GM12878 (cell line): ENCODE results near the gene LEF1. TPM values are rescaled to one million over a fixed set of nuclear protein-coding genes. Genes with fewer than 3 reads are reported as not detected.

Source experiments
- ATAC-seq: fragments of 200-7000 bp; cut with Tn5 transposase; 3 replicates; pipeline ENCODE4 v1.9.1; 2020; ENCODE audit warnings: mild to moderate bottlenecking, moderate library complexity
- BruUV-seq: library from RNA; stranded (reverse); fragments of 400-500 nt; replicated peaks from 2 replicates; lab custom pipeline; 2021; lab: Mats Ljungman, UMichigan
- CTCF ChIA-PET: fragments of 300-600 bp; sonication (Branson Sonifier 250); formaldehyde crosslinking; extraction: SDS; loops from one replicate; lab custom pipeline; 2021; ENCODE audit warnings: inconsistent platforms; lab: Yijun Ruan, JAX
- POLR2A ChIA-PET: fragments of 350-600 bp; formaldehyde crosslinking; extraction: SDS; loops from one replicate; lab custom pipeline; 2021; ENCODE audit warnings: inconsistent platforms; lab: Charles Lee
- RAD21 ChIA-PET: fragments of 300-600 bp; sonication (Branson Sonifier 250); formaldehyde crosslinking; loops from one replicate; lab custom pipeline; 2023; ENCODE audit warnings: antibody characterized with exemption; ENCODE audit not compliant: unreplicated experiment; lab: Charles Lee
- SMC1A ChIA-PET: fragments of 300-600 bp; sonication (Branson Sonifier 250); formaldehyde crosslinking; loops from one replicate; lab custom pipeline; 2023; ENCODE audit not compliant: unreplicated experiment, uncharacterized antibody; lab: Charles Lee
- DNase-seq: peaks from one replicate; pipeline ENCODE4 v3.0.0-alpha.2; 2011; ENCODE audit warnings: low read depth, low spot score
- FAIRE-seq: peaks from 3 replicates; lab custom pipeline; 2011; peaks lifted over from hg19 to GRCh38; lab: Jason Lieb, UNC
- H2AFZ ChIP-seq: 2 replicates; pipeline ENCODE4 v1.6.0; 2011; ENCODE audit warnings: low read depth, low read length, control low read depth; ENCODE audit not compliant: control insufficient read depth
- H3K27ac ChIP-seq: 2 replicates; pipeline ENCODE4 v1.5.1; 2011; ENCODE audit warnings: control low read depth; ENCODE audit not compliant: control insufficient read depth, insufficient read depth
- H3K27me3 ChIP-seq, 2 experiments: replicated peaks in 1 of 2; 2 replicates each; pipeline versions ENCODE4 v1.6.0 to v1.6.1; 2011; ENCODE audit warnings: low read length in 1 of 2; ENCODE audit not compliant: control insufficient read depth in 2 of 2, insufficient read depth in 2 of 2
- H3K36me3 ChIP-seq, 2 experiments: 2 replicates each; pipeline ENCODE4 v1.5.1; 2011; ENCODE audit warnings: low read length in 1 of 2; ENCODE audit not compliant: control insufficient read depth in 2 of 2, insufficient read depth in 2 of 2
- H3K4me1 ChIP-seq: 2 replicates; pipeline ENCODE4 v1.6.1; 2011; ENCODE audit warnings: mild to moderate bottlenecking, low read length, moderate library complexity, mixed read lengths; ENCODE audit not compliant: control insufficient read depth, insufficient read depth
- H3K4me2 ChIP-seq: 2 replicates; pipeline ENCODE4 v1.6.0; 2011; ENCODE audit warnings: control low read depth; ENCODE audit not compliant: control insufficient read depth, insufficient read depth
- H3K4me3 ChIP-seq: fragments of 200-600 bp; sonication (generic); 2 replicates; pipeline ENCODE4 v1.5.1; 2016
- H3K79me2 ChIP-seq: 2 replicates; pipeline ENCODE4 v1.6.0; 2011; ENCODE audit warnings: low read length; ENCODE audit not compliant: control insufficient read depth, insufficient read depth
- H3K9ac ChIP-seq: 2 replicates; pipeline ENCODE4 v1.8.0; 2011; ENCODE audit warnings: low read length, control low read depth, mixed read lengths; ENCODE audit not compliant: control insufficient read depth, insufficient read depth
- H3K9me3 ChIP-seq: replicated peaks from 3 replicates; pipeline ENCODE4 v1.5.1; 2011; ENCODE audit warnings: mild to moderate bottlenecking, low read length; ENCODE audit not compliant: control insufficient read depth, insufficient read depth
- H4K20me1 ChIP-seq: 2 replicates; pipeline ENCODE4 v1.6.0; 2011; ENCODE audit not compliant: control insufficient read depth, insufficient read depth
- EP300 ChIP-seq, 2 experiments: fragments of 150-350 bp in 1 of 2; IDR thresholded peaks; 2 replicates each; pipeline ENCODE4 v1.6.1; 2011 to 2012; ENCODE audit warnings: low read depth in 2 of 2, low read length in 2 of 2, borderline replicate concordance in 1 of 2, improper control_type of control experiment in 1 of 2, inconsistent platforms in 1 of 2; ENCODE audit not compliant: control insufficient read depth in 1 of 2
- JUNB ChIP-seq: IDR thresholded peaks from 2 replicates; pipeline ENCODE4 v1.6.1; 2016; ENCODE audit warnings: antibody characterized with exemption, mild to moderate bottlenecking
- MEF2A ChIP-seq: IDR thresholded peaks from 2 replicates; pipeline ENCODE4 v1.6.1; 2011; ENCODE audit warnings: low read depth, mild to moderate bottlenecking, low read length, moderate library complexity; ENCODE audit not compliant: insufficient read depth
- MTA2 ChIP-seq: fragments of 450-650 bp; IDR thresholded peaks from 2 replicates; pipeline ENCODE4 v1.6.1; 2016; ENCODE audit warnings: low read depth, mild to moderate bottlenecking, moderate library complexity
- MYB ChIP-seq: fragments of 150-350 bp; IDR thresholded peaks from 2 replicates; pipeline ENCODE4 v1.6.1; 2014; ENCODE audit warnings: mild to moderate bottlenecking, low read depth, low read length, borderline replicate concordance
- NFIC ChIP-seq: IDR thresholded peaks from 2 replicates; pipeline ENCODE4 v1.6.1; 2012; ENCODE audit warnings: low read depth, mild to moderate bottlenecking, inconsistent platforms, low read length, moderate library complexity
- POU2F2 ChIP-seq: IDR thresholded peaks from 3 replicates; pipeline ENCODE4 v1.6.1; 2011; ENCODE audit warnings: low read depth, mild to moderate bottlenecking, low read length, borderline replicate concordance
- RUNX3 ChIP-seq: IDR thresholded peaks from 2 replicates; pipeline ENCODE4 v1.6.1; 2012; ENCODE audit warnings: low read length, inconsistent platforms
- WGBS: methylation state at CpG from one replicate; pipeline ENCODE4 v1.1.6; 2016; ENCODE audit warnings: low lambda C conversion rate; ENCODE audit not compliant: insufficient replicate concordance, insufficient coverage; ENCODE audit errors: missing lambda C conversion rate; 5-methylcytosine and 5-hydroxymethylcytosine counted together
- in situ Hi-C: fragments of 300-500 bp; cut with MboI; formaldehyde crosslinking; loops from 9 replicates; pipeline ENCODE4 v1.14.3; 2018; ENCODE audit warnings: mixed read lengths
- intact Hi-C: fragments of 100-400 bp; cut with micrococcal nuclease; formaldehyde crosslinking; loops from one replicate; pipeline ENCODE4 v1.14.2; 2022; ENCODE audit not compliant: unreplicated experiment
- polyA plus RNA-seq, 11 experiments: library from polyadenylated mRNA; depleted of rRNA in 4 of 11; unstranded in 6 of 11; stranded (reverse) in 5 of 11; fragments of >200 nt; fragmentation: Nextera tagmentation in 4 of 11; fragmentation: Illumina TruSeq in 1 of 11; extraction: Ambion mirVana in 4 of 11; extraction: Trizol in 1 of 11; gene quantifications; 1 replicate in 1 of 11; 2 replicates in 10 of 11; pipeline versions ENCODE4 v1.2.1 to v1.2.3, GENCODE V29; 2011 to 2016; ENCODE audit warnings: inconsistent platforms in 2 of 11, missing spikeins in 2 of 11, low read depth in 1 of 11
- total RNA-seq, 4 experiments: library from RNA; depleted of rRNA in 3 of 4; stranded (reverse); fragments of >200 nt in 3 of 4; fragmentation: Illumina TruSeq in 1 of 4; extraction: Trizol in 1 of 4; gene quantifications; 2 replicates each; pipeline versions ENCODE4 v1.2.1 to v1.2.3, GENCODE V29; 2013 to 2021
- TF ChIP-seq, protein P1 (sequence below): IDR thresholded peaks from 2 replicates; pipeline ENCODE4 v1.6.1; 2011; ENCODE audit warnings: borderline replicate concordance, low read depth, mild to moderate bottlenecking, moderate library complexity, mixed read lengths, low read length; ENCODE audit not compliant: insufficient read depth; ENCODE audit errors: extremely low read length
- TF ChIP-seq, protein P2 (sequence below): fragments of 450-650 bp; IDR thresholded peaks from 2 replicates; pipeline ENCODE4 v1.6.1; 2016; ENCODE audit warnings: mild to moderate bottlenecking, moderate library complexity, borderline replicate concordance
- TF ChIP-seq, protein P3 (sequence below): fragments of 450-650 bp; IDR thresholded peaks from 2 replicates; pipeline ENCODE4 v1.6.1; 2014; ENCODE audit warnings: mild to moderate bottlenecking
- TF ChIP-seq, protein P4 (sequence below): IDR thresholded peaks from 2 replicates; pipeline ENCODE4 v1.6.1; 2012; ENCODE audit warnings: mild to moderate bottlenecking, low read depth, low read length

Gene LEF1
- total and polyA plus RNA-seq, 10 of the 15 experiments (the other 5 are each of a cell fraction or from before 2014, with no cell fraction given), result 10.2 to 38.1 (median 19.5) TPM

DNA sequence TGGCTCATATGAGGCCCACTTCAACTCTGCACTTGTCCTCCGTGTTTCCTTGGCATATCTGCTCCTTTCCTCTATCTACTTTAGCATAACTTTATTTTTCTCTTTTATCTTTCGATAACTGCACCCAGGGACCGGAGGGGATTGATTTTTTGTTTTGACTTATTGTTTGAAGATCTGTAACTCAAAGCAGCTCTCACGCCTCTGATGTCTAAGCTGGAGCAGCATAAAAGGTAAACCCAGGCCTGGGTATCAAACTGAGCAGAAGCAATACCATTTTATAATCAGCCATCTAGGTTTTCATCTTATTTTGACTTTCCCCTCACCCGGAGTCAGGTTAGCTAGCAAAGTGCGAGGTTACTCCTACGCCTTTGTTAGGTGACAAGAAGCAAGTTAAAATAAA, 28.4 kb downstream of the LEF1 start (continued):
- TF ChIP-seq, protein P1, sequence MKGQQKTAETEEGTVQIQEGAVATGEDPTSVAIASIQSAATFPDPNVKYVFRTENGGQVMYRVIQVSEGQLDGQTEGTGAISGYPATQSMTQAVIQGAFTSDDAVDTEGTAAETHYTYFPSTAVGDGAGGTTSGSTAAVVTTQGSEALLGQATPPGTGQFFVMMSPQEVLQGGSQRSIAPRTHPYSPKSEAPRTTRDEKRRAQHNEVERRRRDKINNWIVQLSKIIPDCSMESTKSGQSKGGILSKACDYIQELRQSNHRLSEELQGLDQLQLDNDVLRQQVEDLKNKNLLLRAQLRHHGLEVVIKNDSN, result no peak

DNA sequence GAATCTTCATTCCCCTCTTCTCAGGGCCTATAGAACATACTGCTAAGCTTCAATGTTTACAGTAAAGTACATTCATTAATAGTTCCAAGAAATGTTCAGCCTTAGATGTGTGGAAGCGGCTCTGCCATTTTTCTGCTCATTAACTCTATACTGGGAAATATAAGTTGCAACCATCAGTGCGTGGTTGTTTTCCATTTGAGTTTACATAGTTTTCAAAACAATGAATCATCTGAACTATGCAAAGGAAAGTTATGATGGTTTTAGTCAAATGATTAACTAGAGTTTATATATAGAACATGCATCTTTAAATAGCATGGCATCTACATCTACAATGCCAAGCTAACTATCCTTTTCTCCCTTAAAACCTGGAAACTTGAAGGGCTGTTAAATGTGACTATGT, 29.6 kb downstream of the LEF1 start:
- intact Hi-C loops (no loop called here), in situ Hi-C loops (no loop called here)
- CTCF ChIA-PET, result interaction anchor here (0.9 to 1.7 kb wide), 5 partner anchors 12 to 120 kb away, joined by 3 to 6 read pairs (median 4); no protein-coding TSS in a partner anchor
- H3K4me2 ChIP-seq, result no peak overlapping the region
- SMC1A ChIA-PET, result interaction anchor here (0.6 to 5.8 kb wide), 7 partner anchors 11 to 84 kb away, joined by 3 to 44 read pairs (median 4); no protein-coding TSS in a partner anchor
- no peaks in the 10 kb centered on the region for H3K27me3 ChIP-seq
- POLR2A ChIA-PET, result interaction anchor here (1.2 to 2.1 kb wide), 2 partner anchors 19 to 31 kb away, joined by 4 read pairs; no protein-coding TSS in a partner anchor
- no peak overlapping the region for H3K27ac ChIP-seq
- BruUV-seq, result no TSS peak
- no peak overlapping the region for H2AFZ ChIP-seq
- WGBS, result 2% methylated on average over 2 of the region's 2 CpGs
- no peak for FAIRE-seq
- no peaks in the 10 kb centered on the region for H4K20me1 ChIP-seq
- ATAC-seq, result peak; percentile 66
- no peaks in the 10 kb centered on the region for H3K79me2 ChIP-seq
- no peak overlapping the region for H3K9ac ChIP-seq
- H3K4me3 ChIP-seq, result no peak overlapping the region
- RAD21 ChIA-PET, result interaction anchor here (1.1 to 2.2 kb wide), 4 partner anchors 18 to 109 kb away, joined by 4 to 11 read pairs (median 5); no protein-coding TSS in a partner anchor
- no peaks in the 10 kb centered on the region for H3K4me1 ChIP-seq
- H3K9me3 ChIP-seq, result no peaks in the 10 kb centered on the region
- DNase-seq, result no peak
- H3K36me3 ChIP-seq, result no peaks in the 10 kb centered on the region
- 0 out of 2 replicates have a peak, but pooled peaks have one; percentile 24 for TF ChIP-seq JUNB
- no peak for TF ChIP-seq MYB
- TF ChIP-seq, protein P2, sequence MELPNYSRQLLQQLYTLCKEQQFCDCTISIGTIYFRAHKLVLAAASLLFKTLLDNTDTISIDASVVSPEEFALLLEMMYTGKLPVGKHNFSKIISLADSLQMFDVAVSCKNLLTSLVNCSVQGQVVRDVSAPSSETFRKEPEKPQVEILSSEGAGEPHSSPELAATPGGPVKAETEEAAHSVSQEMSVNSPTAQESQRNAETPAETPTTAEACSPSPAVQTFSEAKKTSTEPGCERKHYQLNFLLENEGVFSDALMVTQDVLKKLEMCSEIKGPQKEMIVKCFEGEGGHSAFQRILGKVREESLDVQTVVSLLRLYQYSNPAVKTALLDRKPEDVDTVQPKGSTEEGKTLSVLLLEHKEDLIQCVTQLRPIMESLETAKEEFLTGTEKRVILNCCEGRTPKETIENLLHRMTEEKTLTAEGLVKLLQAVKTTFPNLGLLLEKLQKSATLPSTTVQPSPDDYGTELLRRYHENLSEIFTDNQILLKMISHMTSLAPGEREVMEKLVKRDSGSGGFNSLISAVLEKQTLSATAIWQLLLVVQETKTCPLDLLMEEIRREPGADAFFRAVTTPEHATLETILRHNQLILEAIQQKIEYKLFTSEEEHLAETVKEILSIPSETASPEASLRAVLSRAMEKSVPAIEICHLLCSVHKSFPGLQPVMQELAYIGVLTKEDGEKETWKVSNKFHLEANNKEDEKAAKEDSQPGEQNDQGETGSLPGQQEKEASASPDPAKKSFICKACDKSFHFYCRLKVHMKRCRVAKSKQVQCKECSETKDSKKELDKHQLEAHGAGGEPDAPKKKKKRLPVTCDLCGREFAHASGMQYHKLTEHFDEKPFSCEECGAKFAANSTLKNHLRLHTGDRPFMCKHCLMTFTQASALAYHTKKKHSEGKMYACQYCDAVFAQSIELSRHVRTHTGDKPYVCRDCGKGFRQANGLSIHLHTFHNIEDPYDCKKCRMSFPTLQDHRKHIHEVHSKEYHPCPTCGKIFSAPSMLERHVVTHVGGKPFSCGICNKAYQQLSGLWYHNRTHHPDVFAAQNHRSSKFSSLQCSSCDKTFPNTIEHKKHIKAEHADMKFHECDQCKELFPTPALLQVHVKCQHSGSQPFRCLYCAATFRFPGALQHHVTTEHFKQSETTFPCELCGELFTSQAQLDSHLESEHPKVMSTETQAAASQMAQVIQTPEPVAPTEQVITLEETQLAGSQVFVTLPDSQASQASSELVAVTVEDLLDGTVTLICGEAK, result no peak
- TF ChIP-seq NFIC, result peak; percentile 55; the same call in 1 of the 2 replicates
- no peak for TF ChIP-seq POU2F2
- TF ChIP-seq EP300 (IDR thresholded peaks at IDR 0.05; ENCODE audit: borderline replicate concordance in 1 of 2, control insufficient read depth in 1 of 2, low read depth in 2 of 2, low read length in 2 of 2), result peak in 1 of 2 experiments; percentile 36; a peak in 1 of 4 replicates
- TF ChIP-seq, protein P3, sequence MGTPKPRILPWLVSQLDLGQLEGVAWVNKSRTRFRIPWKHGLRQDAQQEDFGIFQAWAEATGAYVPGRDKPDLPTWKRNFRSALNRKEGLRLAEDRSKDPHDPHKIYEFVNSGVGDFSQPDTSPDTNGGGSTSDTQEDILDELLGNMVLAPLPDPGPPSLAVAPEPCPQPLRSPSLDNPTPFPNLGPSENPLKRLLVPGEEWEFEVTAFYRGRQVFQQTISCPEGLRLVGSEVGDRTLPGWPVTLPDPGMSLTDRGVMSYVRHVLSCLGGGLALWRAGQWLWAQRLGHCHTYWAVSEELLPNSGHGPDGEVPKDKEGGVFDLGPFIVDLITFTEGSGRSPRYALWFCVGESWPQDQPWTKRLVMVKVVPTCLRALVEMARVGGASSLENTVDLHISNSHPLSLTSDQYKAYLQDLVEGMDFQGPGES, result no peak
- TF ChIP-seq MTA2, result peak; percentile 60
- TF ChIP-seq RUNX3, result peak; percentile 30; the same call in 1 of the 2 replicates
- peak; percentile 68 for TF ChIP-seq MEF2A
- TF ChIP-seq, protein P4, sequence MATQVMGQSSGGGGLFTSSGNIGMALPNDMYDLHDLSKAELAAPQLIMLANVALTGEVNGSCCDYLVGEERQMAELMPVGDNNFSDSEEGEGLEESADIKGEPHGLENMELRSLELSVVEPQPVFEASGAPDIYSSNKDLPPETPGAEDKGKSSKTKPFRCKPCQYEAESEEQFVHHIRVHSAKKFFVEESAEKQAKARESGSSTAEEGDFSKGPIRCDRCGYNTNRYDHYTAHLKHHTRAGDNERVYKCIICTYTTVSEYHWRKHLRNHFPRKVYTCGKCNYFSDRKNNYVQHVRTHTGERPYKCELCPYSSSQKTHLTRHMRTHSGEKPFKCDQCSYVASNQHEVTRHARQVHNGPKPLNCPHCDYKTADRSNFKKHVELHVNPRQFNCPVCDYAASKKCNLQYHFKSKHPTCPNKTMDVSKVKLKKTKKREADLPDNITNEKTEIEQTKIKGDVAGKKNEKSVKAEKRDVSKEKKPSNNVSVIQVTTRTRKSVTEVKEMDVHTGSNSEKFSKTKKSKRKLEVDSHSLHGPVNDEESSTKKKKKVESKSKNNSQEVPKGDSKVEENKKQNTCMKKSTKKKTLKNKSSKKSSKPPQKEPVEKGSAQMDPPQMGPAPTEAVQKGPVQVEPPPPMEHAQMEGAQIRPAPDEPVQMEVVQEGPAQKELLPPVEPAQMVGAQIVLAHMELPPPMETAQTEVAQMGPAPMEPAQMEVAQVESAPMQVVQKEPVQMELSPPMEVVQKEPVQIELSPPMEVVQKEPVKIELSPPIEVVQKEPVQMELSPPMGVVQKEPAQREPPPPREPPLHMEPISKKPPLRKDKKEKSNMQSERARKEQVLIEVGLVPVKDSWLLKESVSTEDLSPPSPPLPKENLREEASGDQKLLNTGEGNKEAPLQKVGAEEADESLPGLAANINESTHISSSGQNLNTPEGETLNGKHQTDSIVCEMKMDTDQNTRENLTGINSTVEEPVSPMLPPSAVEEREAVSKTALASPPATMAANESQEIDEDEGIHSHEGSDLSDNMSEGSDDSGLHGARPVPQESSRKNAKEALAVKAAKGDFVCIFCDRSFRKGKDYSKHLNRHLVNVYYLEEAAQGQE, result no peak
